Erythroblast (primary cell): Measurements from ENCODE around the gene SLC11A1.

ENCODE experiments used
- GATA1 ChIP-seq: IDR thresholded peaks from 2 replicates; pipeline ENCODE4 v1.6.1; 2011; ENCODE audit warnings: low read depth, mild to moderate bottlenecking, control low read depth, low read length, moderate library complexity
- POLR2A ChIP-seq: IDR thresholded peaks from 2 replicates; pipeline ENCODE4 v1.6.1; 2011; ENCODE audit warnings: mild to moderate bottlenecking, low read length

DNA sequence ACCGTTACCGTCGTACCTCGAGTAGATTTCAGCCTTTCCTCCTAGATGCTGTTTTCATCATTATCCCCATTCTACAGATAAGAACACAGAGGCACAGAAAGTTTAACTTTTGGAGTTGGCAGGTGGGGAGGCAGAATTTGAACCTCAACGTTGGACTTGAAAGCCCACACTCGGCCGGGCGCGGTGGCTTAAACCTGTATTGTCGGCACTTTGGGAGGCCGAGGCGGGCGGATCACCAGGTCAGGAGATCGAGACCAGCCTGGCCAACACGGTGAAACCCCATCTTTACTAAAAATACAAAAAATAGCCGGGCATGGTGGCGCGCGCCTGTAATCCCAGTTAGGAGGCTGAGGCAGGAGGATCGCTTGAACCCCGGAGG, 13.9 kb upstream of the SLC11A1 start:
- no peak for TF ChIP-seq POLR2A
- no peak for TF ChIP-seq GATA1
